HCT116 (cell line): ENCODE results near the gene GALNT2. TPM values are rescaled to one million over a fixed set of nuclear protein-coding genes. Genes with fewer than 3 reads are reported as not detected.

Source experiments
- ATAC-seq: fragments of 200-7000 bp; cut with Tn5 transposase; 2 replicates; pipeline ENCODE4 v1.9.1; 2020; ENCODE audit warnings: mild to moderate bottlenecking, moderate library complexity
- BruUV-seq: library from RNA; stranded (reverse); fragments of 400-500 nt; replicated peaks from 2 replicates; lab custom pipeline; 2021; lab: Mats Ljungman, UMichigan
- CTCF ChIA-PET: fragments of 300-600 bp; sonication (Branson Sonifier 250); formaldehyde crosslinking; loops from one replicate; lab custom pipeline; 2021; ENCODE audit warnings: antibody characterized with exemption; lab: Charles Lee
- POLR2A ChIA-PET: fragments of 300-600, 350-600 bp; sonication (Branson Sonifier 250); formaldehyde crosslinking; loops from one replicate; lab custom pipeline; 2021; ENCODE audit warnings: antibody characterized with exemption; lab: Charles Lee
- RAD21 ChIA-PET, 2 experiments: fragments of 300-600 bp; sonication (Branson Sonifier 250); formaldehyde crosslinking; loops; one replicate each; lab custom pipeline; 2023; ENCODE audit warnings: low total read pairs in 2 of 2; ENCODE audit not compliant: uncharacterized antibody in 2 of 2, unreplicated experiment in 2 of 2, low non-redundant PET in 1 of 2; lab: Charles Lee
- DNase-seq: peaks from one replicate; pipeline ENCODE4 v3.0.0-alpha.2; 2010; ENCODE audit warnings: low read depth, low spot score
- H2AFZ ChIP-seq: fragments of 200-600 bp; shearing (Covaris generic), sonication (generic); 2 replicates; pipeline ENCODE4 v1.6.1; 2017; ENCODE audit warnings: low read depth, mixed run types, mixed read lengths, antibody characterized with exemption, low read length; ENCODE audit not compliant: poor library complexity, severe bottlenecking
- H3K27ac ChIP-seq: 2 replicates; pipeline ENCODE4 v1.5.1; 2012; ENCODE audit warnings: low read depth, low read length
- H3K27me3 ChIP-seq: fragments of 200-600 bp; sonication (generic); 2 replicates; pipeline ENCODE4 v1.6.1; 2016; ENCODE audit warnings: mixed run types, low read length, mixed read lengths; ENCODE audit not compliant: insufficient read depth
- H3K36me3 ChIP-seq, 2 experiments: fragments of 200-500 bp in 1 of 2; fragments of 200-600 bp in 1 of 2; sonication (Bioruptor generic) in 1 of 2; sonication (generic) in 1 of 2; 2 replicates each; pipeline versions ENCODE4 v1.5.1 to v1.6.1; 2014 to 2016; ENCODE audit warnings: low read length in 2 of 2, inconsistent platforms in 1 of 2, mixed read lengths in 1 of 2, mixed run types in 1 of 2; ENCODE audit not compliant: insufficient read depth in 2 of 2, control insufficient read depth in 1 of 2
- H3K4me1 ChIP-seq, 2 experiments: fragments of 200-600 bp in 1 of 2; sonication (generic) in 1 of 2; 2 replicates each; pipeline versions ENCODE4 v1.5.1 to v1.6.1; 2012 to 2017; ENCODE audit warnings: low read length in 2 of 2, inconsistent platforms in 1 of 2, mild to moderate bottlenecking in 1 of 2, mixed read lengths in 1 of 2, mixed run types in 1 of 2, moderate library complexity in 1 of 2; ENCODE audit not compliant: insufficient read depth in 2 of 2, control insufficient read depth in 1 of 2
- H3K4me2 ChIP-seq: fragments of 200-600 bp; sonication (generic); 2 replicates; pipeline ENCODE4 v1.6.1; 2017; ENCODE audit warnings: mixed run types, low read length, mixed read lengths
- H3K4me3 ChIP-seq, 2 experiments: fragments of 200-600 bp in 1 of 2; sonication (generic) in 1 of 2; replicated peaks in 1 of 2; 2 replicates each; pipeline ENCODE4 v1.5.1; 2011 to 2016; ENCODE audit warnings: low read length in 2 of 2, control low read depth in 1 of 2, low read depth in 1 of 2, mild to moderate bottlenecking in 1 of 2, mixed read lengths in 1 of 2, mixed run types in 1 of 2
- H3K79me2 ChIP-seq: fragments of 200-600 bp; sonication (generic); 2 replicates; pipeline ENCODE4 v1.6.1; 2017; ENCODE audit warnings: mild to moderate bottlenecking, mixed run types, low read length, moderate library complexity, mixed read lengths; ENCODE audit not compliant: insufficient read depth
- H3K9ac ChIP-seq: fragments of 200-600 bp; sonication (generic); 2 replicates; pipeline ENCODE4 v1.6.1; 2016; ENCODE audit warnings: low read length, mixed read lengths
- H3K9me2 ChIP-seq: fragments of 200-600 bp; sonication (generic), shearing (Covaris generic); 2 replicates; pipeline ENCODE4 v1.6.1; 2017; ENCODE audit warnings: mixed run types, mild to moderate bottlenecking, moderate library complexity; ENCODE audit not compliant: insufficient read depth
- H3K9me3 ChIP-seq, 2 experiments: fragments of 200-500 bp in 1 of 2; fragments of 200-600 bp in 1 of 2; sonication (Bioruptor generic) in 1 of 2; sonication (generic) in 1 of 2; 2 replicates each; pipeline ENCODE4 v1.6.1; 2014 to 2017; ENCODE audit warnings: low read length in 2 of 2, mixed read lengths in 2 of 2, inconsistent platforms in 1 of 2, low read depth in 1 of 2, mild to moderate bottlenecking in 1 of 2, mixed run types in 1 of 2, moderate library complexity in 1 of 2; ENCODE audit not compliant: control insufficient read depth in 1 of 2, insufficient read depth in 1 of 2
- H4K20me1 ChIP-seq: fragments of 200-600 bp; sonication (generic), shearing (Covaris generic); 2 replicates; pipeline ENCODE4 v1.6.1; 2017; ENCODE audit warnings: mixed run types, mild to moderate bottlenecking, moderate library complexity; ENCODE audit not compliant: insufficient read depth
- ATF3 ChIP-seq: IDR thresholded peaks from 2 replicates; pipeline ENCODE4 v1.6.1; 2012
- CBX3 ChIP-seq: IDR thresholded peaks from 2 replicates; pipeline ENCODE4 v1.6.1; 2012; ENCODE audit warnings: low read depth
- CEBPB ChIP-seq: IDR thresholded peaks from 2 replicates; pipeline ENCODE4 v1.6.1; 2012; ENCODE audit warnings: low read depth
- CTCF ChIP-seq, 3 experiments: fragments of 200-600 bp in 1 of 3; sonication (generic) in 1 of 3; IDR thresholded peaks in 2 of 3; conservative IDR thresholded peaks in 1 of 3; 2 replicates each; pipeline ENCODE4 v1.5.1; 2012 to 2017; ENCODE audit warnings: low read depth in 2 of 3, low read length in 2 of 3, antibody characterized with exemption in 1 of 3, borderline replicate concordance in 1 of 3, control low read depth in 1 of 3, mild to moderate bottlenecking in 1 of 3, mixed read lengths in 1 of 3, mixed run types in 1 of 3, moderate library complexity in 1 of 3; ENCODE audit not compliant: insufficient read depth in 1 of 3
- ELF1 ChIP-seq: IDR thresholded peaks from 2 replicates; pipeline ENCODE4 v1.6.1; 2012; ENCODE audit warnings: low read depth, borderline replicate concordance
- EZH2 ChIP-seq: fragments of 200-600 bp; sonication (generic); IDR thresholded peaks from 2 replicates; pipeline ENCODE4 v1.6.1; 2017; ENCODE audit warnings: antibody characterized with exemption, mixed run types
- EZH2phosphoT487 ChIP-seq: fragments of 200-600 bp; IDR thresholded peaks from 2 replicates; pipeline ENCODE4 v1.6.1; 2018; ENCODE audit warnings: antibody characterized with exemption, borderline replicate concordance
- JUND ChIP-seq: IDR thresholded peaks from 2 replicates; pipeline ENCODE4 v1.6.1; 2012
- POLR2A ChIP-seq: IDR thresholded peaks from 2 replicates; pipeline ENCODE4 v1.7.0; 2011; ENCODE audit warnings: borderline replicate concordance; ENCODE audit not compliant: insufficient read depth, insufficient read length; ENCODE audit errors: extremely low read depth
- POLR2AphosphoS5 ChIP-seq: IDR thresholded peaks from 2 replicates; pipeline ENCODE4 v1.6.1; 2011; ENCODE audit warnings: mild to moderate bottlenecking, low read depth, low read length, moderate library complexity
- RAD21 ChIP-seq: IDR thresholded peaks from 2 replicates; pipeline ENCODE4 v1.6.1; 2012; ENCODE audit warnings: low read depth, mild to moderate bottlenecking
- SIN3A ChIP-seq: IDR thresholded peaks from 2 replicates; pipeline ENCODE4 v1.6.1; 2012; ENCODE audit warnings: low read depth
- SRF ChIP-seq: IDR thresholded peaks from 2 replicates; pipeline ENCODE4 v1.6.1; 2012; ENCODE audit warnings: low read depth
- TCF7L2 ChIP-seq: IDR thresholded peaks from 2 replicates; pipeline ENCODE4 v1.7.0; 2011; ENCODE audit warnings: borderline replicate concordance, inconsistent platforms; ENCODE audit not compliant: insufficient read depth, insufficient read length; ENCODE audit errors: extremely low read depth
- YY1 ChIP-seq: IDR thresholded peaks from 2 replicates; pipeline ENCODE4 v1.6.1; 2011; ENCODE audit warnings: low read length, low read depth, moderate library complexity, mild to moderate bottlenecking; ENCODE audit not compliant: insufficient replicate concordance; ENCODE audit errors: extremely low read depth
- ZNF274 ChIP-seq: fragments of 200-500 bp; sonication (Bioruptor generic); IDR thresholded peaks from 2 replicates; pipeline ENCODE4 v1.6.1; 2014; ENCODE audit warnings: mild to moderate bottlenecking, low read depth, low read length, inconsistent platforms
- intact Hi-C: fragments of 100-400 bp; cut with micrococcal nuclease; formaldehyde crosslinking; loops from 2 replicates; pipeline ENCODE4 v1.10.0; 2022
- total RNA-seq: library from RNA; stranded (reverse); gene quantifications from one replicate; pipeline ENCODE4 v1.2.1, GENCODE V29; 2021; ENCODE audit not compliant: unreplicated experiment

GALNT2 gene
- total RNA-seq, 1 experiment from 2014 or later = 40.8 TPM

GRCh38 chr1:230170153-230170547 is 103.1 kb downstream of the GALNT2 start:
- H4K20me1 ChIP-seq = no peaks in the 10 kb centered on the region
- CTCF ChIA-PET = no interaction called here
- no peaks in the 10 kb centered on the region for H3K9me2 ChIP-seq

GRCh38 chr1:230170622-230171021 is 103.6 kb downstream of the GALNT2 start:
- no peak overlapping the region for H3K4me2 ChIP-seq
- no peaks in the 10 kb centered on the region for H3K4me1 ChIP-seq
- H2AFZ ChIP-seq = no peak overlapping the region
- H3K9me2 ChIP-seq = no peaks in the 10 kb centered on the region
- H3K27ac ChIP-seq = no peak overlapping the region
- BruUV-seq = no TSS peak
- H3K9me3 ChIP-seq = no peaks in the 10 kb centered on the region
- no peaks in the 10 kb centered on the region for H3K36me3 ChIP-seq
- no peaks in the 10 kb centered on the region for H3K27me3 ChIP-seq
- H4K20me1 ChIP-seq = no peaks in the 10 kb centered on the region
- ChIA-PET POLR2A (no interaction called here), CTCF (no interaction called here), RAD21 (no interaction called here)
- H3K4me3 ChIP-seq = no peak overlapping the region
- DNase-seq (no peak), ATAC-seq (no peak)
- no peak overlapping the region for H3K9ac ChIP-seq
- H3K79me2 ChIP-seq = no peaks in the 10 kb centered on the region
- intact Hi-C loops = no loop called here
- TF ChIP-seq ELF1 = no peak
- TF ChIP-seq JUND = no peak
- TF ChIP-seq SRF = no peak
- no peak for TF ChIP-seq ATF3
- TF ChIP-seq ZNF274 = no peak
- no peak for TF ChIP-seq CTCF (IDR thresholded peaks at IDR 0.05 in 2 of 3, conservative IDR thresholded peaks at IDR 0.05 in 1 of 3; ENCODE audit: borderline replicate concordance in 1 of 3, insufficient read depth in 1 of 3, low read depth in 2 of 3, low read length in 2 of 3)
- TF ChIP-seq POLR2AphosphoS5 = no peak
- no peak for TF ChIP-seq YY1
- no peak for TF ChIP-seq EZH2phosphoT487
- TF ChIP-seq EZH2 = no peak
- no peak for TF ChIP-seq CBX3
- no peak for TF ChIP-seq POLR2A
- TF ChIP-seq RAD21 = no peak
- no peak for TF ChIP-seq SIN3A
- TF ChIP-seq CEBPB = no peak
- no peak for TF ChIP-seq TCF7L2

More at GRCh38 chr1:230170153-230170547, 103.1 kb downstream of the GALNT2 start:
- H3K27me3 ChIP-seq = no peaks in the 10 kb centered on the region
- no peak for TF ChIP-seq ELF1
- no peak for TF ChIP-seq CEBPB
- TF ChIP-seq JUND = no peak
- TF ChIP-seq CBX3 = no peak
- no peak for TF ChIP-seq RAD21
- no peak for TF ChIP-seq POLR2A
- ATAC-seq (no peak), DNase-seq (no peak)
- H3K36me3 ChIP-seq = no peaks in the 10 kb centered on the region
- ChIA-PET POLR2A (no interaction called here), RAD21 (no interaction called here)
- H2AFZ ChIP-seq = no peak overlapping the region
- no peaks in the 10 kb centered on the region for H3K4me1 ChIP-seq
- intact Hi-C loops = no loop called here
- no peak overlapping the region for H3K4me3 ChIP-seq
- H3K79me2 ChIP-seq = no peaks in the 10 kb centered on the region
- H3K9ac ChIP-seq = no peak overlapping the region
- H3K4me2 ChIP-seq = no peak overlapping the region
- no peak overlapping the region for H3K27ac ChIP-seq
- BruUV-seq = no TSS peak
- H3K9me3 ChIP-seq = no peaks in the 10 kb centered on the region
